ENCODE measurements around the gene THYN1.

THYN1 gene

GRCh38 chr11:134276396-134277182 lies 23.4 kb upstream of the THYN1 start:
- DNase-seq (ENCODE audit: low read depth): no peak

GRCh38 chr11:134275534-134276395 lies 22.6 kb upstream of the THYN1 start, which contains the start of gene GLB1L3:
GLB1L3 (plus strand) TSS chr11:134276379; CDS start chr11:134276741, 362 bp downstream.
- no peak within 1 kb of the TSS for H3K4me3 ChIP-seq (ENCODE audit: low read depth, low read length)
- no peak for DNase-seq (ENCODE audit: low read depth)
- TF ChIP-seq CTCF (IDR thresholded peaks at IDR 0.05; ENCODE audit: low read depth, low read length) (no peak), POLR2A (IDR thresholded peaks at IDR 0.05; ENCODE audit: extremely low read depth, insufficient read length) (no peak), MAX (IDR thresholded peaks at IDR 0.05; ENCODE audit: low read depth, low read length) (no peak)

More at GRCh38 chr11:134276396-134277182, 23.4 kb upstream of the THYN1 start:
- TF ChIP-seq MYC (IDR thresholded peaks at IDR 0.05; ENCODE audit: low read depth, low read length) (no peak), MAX (IDR thresholded peaks at IDR 0.05; ENCODE audit: low read depth, low read length) (no peak), POLR2A (IDR thresholded peaks at IDR 0.05; ENCODE audit: extremely low read depth, insufficient read length) (no peak), CTCF (IDR thresholded peaks at IDR 0.05; ENCODE audit: low read depth, low read length) (no peak)
- no peak overlapping the region for H3K4me3 ChIP-seq (ENCODE audit: low read depth, low read length)

- DNase-seq (ENCODE audit: low read depth): no peak
- H3K4me3 ChIP-seq (ENCODE audit: low read depth, low read length): no peak overlapping the region
- no peak for TF ChIP-seq MYC (IDR thresholded peaks at IDR 0.05; ENCODE audit: low read depth, low read length)
- TF ChIP-seq CTCF (IDR thresholded peaks at IDR 0.05; ENCODE audit: low read depth, low read length): no peak
- no peak for TF ChIP-seq POLR2A (IDR thresholded peaks at IDR 0.05; ENCODE audit: extremely low read depth, insufficient read length)
- no peak for TF ChIP-seq MAX (IDR thresholded peaks at IDR 0.05; ENCODE audit: low read depth, low read length)
These were observed 22.0 kb upstream of the THYN1 start for GRCh38 chr11:134275188-134275533.

GRCh38 chr11:134273317-134273712 lies 20.2 kb upstream of the THYN1 start:
- DNase-seq (ENCODE audit: low read depth): no peak
- H3K4me3 ChIP-seq (ENCODE audit: low read depth, low read length): no peak overlapping the region
- TF ChIP-seq POLR2A (IDR thresholded peaks at IDR 0.05; ENCODE audit: extremely low read depth, insufficient read length): no peak

GRCh38 chr11:134272381-134273316 lies 19.5 kb upstream of the THYN1 start:
- TF ChIP-seq MYC (IDR thresholded peaks at IDR 0.05; ENCODE audit: low read depth, low read length): no peak
- DNase-seq (ENCODE audit: low read depth): no peak

GRCh38 chr11:134271978-134272377 lies 18.8 kb upstream of the THYN1 start:
- no peak overlapping the region for H3K4me3 ChIP-seq (ENCODE audit: low read depth, low read length)
- no peak for DNase-seq (ENCODE audit: low read depth)
- TF ChIP-seq POLR2A (IDR thresholded peaks at IDR 0.05; ENCODE audit: extremely low read depth, insufficient read length) (no peak), MYC (IDR thresholded peaks at IDR 0.05; ENCODE audit: low read depth, low read length) (no peak), MAX (IDR thresholded peaks at IDR 0.05; ENCODE audit: low read depth, low read length) (no peak), CTCF (IDR thresholded peaks at IDR 0.05; ENCODE audit: low read depth, low read length) (no peak)

More at GRCh38 chr11:134272381-134273316, 19.5 kb upstream of the THYN1 start:
- H3K4me3 ChIP-seq (ENCODE audit: low read depth, low read length): no peak overlapping the region

Measured in NB4 (cell line).